Kidney (tissue), 14 donors: ENCODE results near the gene UGCG. TPM values are rescaled to one million over a fixed set of nuclear protein-coding genes. Genes with fewer than 3 reads are reported as not detected.

ENCODE experiments used
- DNase-seq, 5 donors: peaks; one replicate each; pipeline ENCODE4 v3.0.0-alpha.2; 2013 to 2020
- FAIRE-seq: peaks from 2 replicates; lab custom pipeline; 2012; peaks lifted over from hg19 to GRCh38; lab: Jason Lieb, UNC
- H3K27ac ChIP-seq, 2 donors: one replicate each; pipeline ENCODE4 v1.7.0; 2013; ENCODE audit warnings: low read depth in 2 of 2, low read length in 2 of 2, inconsistent platforms in 1 of 2
- H3K27me3 ChIP-seq: one replicate; pipeline ENCODE4 v1.7.1; 2013; ENCODE audit warnings: low read length, inconsistent platforms; ENCODE audit not compliant: control insufficient read depth, insufficient read depth
- H3K36me3 ChIP-seq, 3 donors: one replicate each; pipeline versions ENCODE4 v1.7.0 to v1.7.1; 2013; ENCODE audit warnings: low read length in 3 of 3, control low read depth in 1 of 3, inconsistent platforms in 1 of 3; ENCODE audit not compliant: insufficient read depth in 3 of 3, control insufficient read depth in 2 of 3
- H3K4me1 ChIP-seq, 3 donors: one replicate each; pipeline versions ENCODE4 v1.7.0 to v1.7.1; 2013; ENCODE audit warnings: low read length in 3 of 3, inconsistent platforms in 1 of 3, low read depth in 1 of 3; ENCODE audit not compliant: control insufficient read depth in 2 of 3, insufficient read depth in 2 of 3
- H3K4me3 ChIP-seq, 3 donors: one replicate each; pipeline versions ENCODE4 v1.7.0 to v1.8.1; 2013; ENCODE audit warnings: low read length in 3 of 3, control low read depth in 1 of 3, inconsistent platforms in 1 of 3
- H3K9ac ChIP-seq, 3 donors: one replicate each; pipeline versions ENCODE4 v1.7.0 to v1.7.1; 2013; ENCODE audit warnings: low read length in 3 of 3, control low read depth in 1 of 3, inconsistent platforms in 1 of 3
- H3K9me3 ChIP-seq, 3 donors: one replicate each; pipeline versions ENCODE4 v1.7.0 to v1.7.1; 2013; ENCODE audit warnings: low read length in 3 of 3, control low read depth in 1 of 3, inconsistent platforms in 1 of 3; ENCODE audit not compliant: control insufficient read depth in 2 of 3, insufficient read depth in 1 of 3
- CTCF ChIP-seq: IDR thresholded peaks from 3 replicates; pipeline ENCODE4 v1.5.1; 2012; ENCODE audit warnings: mild to moderate bottlenecking, moderate library complexity, borderline replicate concordance; ENCODE audit not compliant: insufficient read depth; ENCODE audit errors: extremely low read depth
- intact Hi-C: fragments of 100-400 bp; cut with DNase I; formaldehyde crosslinking; loops from one replicate; pipeline ENCODE4 v1.11.1; 2022
- polyA plus RNA-seq: library from polyadenylated mRNA; stranded (reverse); fragments of 350-450 nt; fragmentation: Illumina TruSeq; extraction: RNeasy Lipid Tissue Mini Kit (QIAGEN cat#74804); gene quantifications from one replicate; pipeline ENCODE4 v1.2.3, GENCODE V29; 2014; ENCODE audit warnings: low read depth, low replicate concordance; ENCODE audit not compliant: insufficient read depth
- total RNA-seq: library from RNA; stranded (reverse); fragmentation: NEBNext Ultra II Directional; extraction: Animal tissue kit (Norgen Biotek cat#: 25700); gene quantifications from one replicate; pipeline ENCODE4 v1.2.1, GENCODE V29; 2021
- donor health status: control.
- donor health status: control.
- donor health status: control.
- donor health status: control.
- donor health status: control.
- donor health status: DM: yes; HTN: yes; CAD: no.
- donor health status: Normal renal cell carcinoma (clear cell type).

The UGCG gene
- total and polyA plus RNA-seq, 2 donors from 2014 or later = 20.8 to 113 TPM

- Histone ChIP-seq H3K36me3 (peaks cover 0 to 31% (median 5%) of the 10 kb centered on the region in 3 donors), H3K9me3 (no peaks in the 10 kb centered on the region), H3K4me3 (no peak overlapping the region), H3K27me3 (no peaks in the 10 kb centered on the region), H3K27ac (no peak overlapping the region), H3K9ac (no peak overlapping the region), H3K4me1 (peaks cover 0 to 3% (median 0%) of the 10 kb centered on the region in 3 donors)
- FAIRE-seq = no peak
- DNase-seq = peak in 1 of 5 donors; percentile 77
- no peak for TF ChIP-seq CTCF
- intact Hi-C loops = loop anchor here (10.0 kb wide), 1 partner anchor 148 kb away; no protein-coding TSS in a partner anchor
Observed at GRCh38 chr9:111926421-111926875, 29.8 kb downstream of the UGCG start.

DNA sequence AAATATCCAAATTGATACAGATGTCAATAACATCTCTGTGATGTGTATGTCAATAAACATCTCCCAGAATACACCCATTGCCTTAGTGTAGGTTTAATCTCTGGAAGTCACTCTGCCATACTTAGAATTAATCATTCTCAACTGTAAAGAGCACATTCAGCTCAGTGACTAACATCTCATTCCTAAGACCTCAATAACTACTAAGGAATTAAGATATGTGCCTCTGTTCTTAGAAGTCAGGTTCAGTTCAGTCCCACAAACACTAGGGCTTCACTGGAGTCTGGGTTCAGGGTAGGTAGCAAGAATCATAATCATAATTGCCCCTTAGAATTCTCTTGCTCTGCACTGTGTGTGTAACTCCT is 31.7 kb downstream of the UGCG start:
- peaks cover 0 to 3% (median 0%) of the 10 kb centered on the region in 3 donors for H3K4me1 ChIP-seq
- H3K27ac ChIP-seq = no peak overlapping the region
- no peak overlapping the region for H3K4me3 ChIP-seq
- no peak for DNase-seq
- H3K9ac ChIP-seq = no peak overlapping the region
- no peak for FAIRE-seq
- peaks cover 4 to 43% (median 5%) of the 10 kb centered on the region in 3 donors for H3K36me3 ChIP-seq
- no peaks in the 10 kb centered on the region for H3K9me3 ChIP-seq
- H3K27me3 ChIP-seq = no peaks in the 10 kb centered on the region
- TF ChIP-seq CTCF = no peak
- intact Hi-C loops = loop anchor here (10.0 kb wide), 1 partner anchor 146 kb away; no protein-coding TSS in a partner anchor

GRCh38 chr9:111934747-111935146 is 38.1 kb downstream of the UGCG start:
- H3K4me3 ChIP-seq = no peak overlapping the region
- no peak overlapping the region for H3K9ac ChIP-seq
- no peak overlapping the region for H3K27ac ChIP-seq
- H3K9me3 ChIP-seq = no peaks in the 10 kb centered on the region
- intact Hi-C loops = no loop called here
- peaks cover 0 to 7% (median 3%) of the 10 kb centered on the region in 3 donors for H3K4me1 ChIP-seq
- TF ChIP-seq CTCF = no peak
- no peak for DNase-seq
- peaks cover 4 to 24% (median 6%) of the 10 kb centered on the region in 3 donors for H3K36me3 ChIP-seq
- no peaks in the 10 kb centered on the region for H3K27me3 ChIP-seq
- no peak for FAIRE-seq

GRCh38 chr9:111936391-111936790 is 39.8 kb downstream of the UGCG start:
- Histone ChIP-seq H3K27me3 (no peaks in the 10 kb centered on the region), H3K4me1 (peaks cover 0 to 7% (median 3%) of the 10 kb centered on the region in 3 donors), H3K9ac (no peak overlapping the region), H3K36me3 (peaks cover 2 to 12% (median 4%) of the 10 kb centered on the region in 3 donors), H3K4me3 (no peak overlapping the region), H3K27ac (peak overlapping the region in 1 of 2 donors; percentile 18), H3K9me3 (no peaks in the 10 kb centered on the region)
- TF ChIP-seq CTCF = no peak
- FAIRE-seq (no peak), DNase-seq (no peak)
- intact Hi-C loops = no loop called here
